HepG2 (cell line): ENCODE measurements around the gene STYX. TPM values are rescaled to one million over a fixed set of nuclear protein-coding genes. Genes with fewer than 3 reads are reported as not detected.

Experiments
- CBX2 ChIP-seq, 2 experiments: fragments of 200-600 bp in 1 of 2; sonication (generic); formaldehyde crosslinking in 1 of 2; IDR thresholded peaks; 2 replicates each; pipeline versions ENCODE4 v1.7.0 to v1.8.1; 2018 to 2022; ENCODE audit warnings: low read depth in 2 of 2, low read length in 1 of 2, mild to moderate bottlenecking in 1 of 2, missing genetic modification reagents in 1 of 2
- DNMT1 ChIP-seq: sonication (generic); formaldehyde crosslinking; IDR thresholded peaks from 2 replicates; pipeline ENCODE4 v1.5.1; 2020; ENCODE audit warnings: mild to moderate bottlenecking, missing genetic modification reagents
- KAT7 ChIP-seq: IDR thresholded peaks from 2 replicates; pipeline ENCODE4 v1.6.1; 2018; ENCODE audit warnings: borderline replicate concordance, missing compliant biosample characterization
- KDM6A ChIP-seq: IDR thresholded peaks from 2 replicates; pipeline ENCODE4 v1.6.1; 2016; ENCODE audit warnings: low read depth
- LCORL ChIP-seq, 2 experiments: fragments of 450-650 bp in 1 of 2; sonication (generic) in 1 of 2; formaldehyde crosslinking in 1 of 2; IDR thresholded peaks; 2 replicates each; pipeline versions ENCODE4 v1.5.0 to v1.6.1; 2017 to 2020; ENCODE audit warnings: antibody characterized with exemption in 1 of 2, missing genetic modification reagents in 1 of 2
- MAFG ChIP-seq: sonication (generic); formaldehyde crosslinking; IDR thresholded peaks from 2 replicates; pipeline ENCODE4 v1.5.1; 2020; ENCODE audit warnings: mild to moderate bottlenecking, missing genetic modification reagents
- MED1 ChIP-seq: sonication (generic); formaldehyde crosslinking; IDR thresholded peaks from 2 replicates; pipeline ENCODE4 v1.4.0; 2020; ENCODE audit warnings: missing genetic modification reagents
- MIER3 ChIP-seq: IDR thresholded peaks from 2 replicates; pipeline ENCODE4 v1.6.1; 2016; ENCODE audit warnings: missing compliant biosample characterization, borderline replicate concordance
- NFKBIZ ChIP-seq: IDR thresholded peaks from 2 replicates; pipeline ENCODE4 v1.6.1; 2018; ENCODE audit warnings: missing genetic modification reagents, missing compliant biosample characterization
- NR3C1 ChIP-seq: sonication (generic); formaldehyde crosslinking; IDR thresholded peaks from 2 replicates; pipeline ENCODE4 v1.4.0; 2020; ENCODE audit warnings: missing genetic modification reagents
- SP2 ChIP-seq: sonication (generic); formaldehyde crosslinking; IDR thresholded peaks from 2 replicates; pipeline ENCODE4 v1.5.1; 2020; ENCODE audit warnings: mild to moderate bottlenecking, missing genetic modification reagents
- ZFP41 ChIP-seq: sonication (generic); formaldehyde crosslinking; IDR thresholded peaks from 2 replicates; pipeline ENCODE4 v1.4.0; 2020; ENCODE audit warnings: mild to moderate bottlenecking, missing genetic modification reagents, borderline replicate concordance
- ZNF570 ChIP-seq: sonication (generic); formaldehyde crosslinking; IDR thresholded peaks from 2 replicates; pipeline ENCODE4 v1.4.0; 2020; ENCODE audit warnings: mild to moderate bottlenecking, missing genetic modification reagents, borderline replicate concordance
- ZSCAN9 ChIP-seq: IDR thresholded peaks from 2 replicates; pipeline ENCODE4 v1.6.1; 2016; ENCODE audit warnings: borderline replicate concordance
- polyA plus RNA-seq, 8 experiments: library from polyadenylated mRNA; depleted of rRNA in 3 of 8; stranded (reverse) in 7 of 8; unstranded in 1 of 8; fragments of >200 nt; fragmentation: Illumina TruSeq in 4 of 8; extraction: Trizol in 4 of 8; gene quantifications; 2 replicates each; pipeline versions ENCODE4 v1.2.1 to v1.2.3, GENCODE V29; 2011 to 2016; ENCODE audit warnings: low read depth in 4 of 8, missing spikeins in 1 of 8, mixed read lengths in 1 of 8; ENCODE audit not compliant: insufficient read depth in 1 of 8
- total RNA-seq, 5 experiments: library from RNA; depleted of rRNA; stranded (reverse); fragments of >200 nt; fragmentation: Illumina TruSeq; extraction: Trizol; gene quantifications; 2 replicates each; pipeline ENCODE4 v1.2.3, GENCODE V29; 2016; ENCODE audit warnings: low read depth in 1 of 5
- TF ChIP-seq, protein P1 (sequence below): sonication (generic); formaldehyde crosslinking; IDR thresholded peaks from 2 replicates; pipeline ENCODE4 v1.5.1; 2020; ENCODE audit warnings: mild to moderate bottlenecking, missing genetic modification reagents, borderline replicate concordance
- TF ChIP-seq, protein P2 (sequence below): sonication (generic); formaldehyde crosslinking; IDR thresholded peaks from 2 replicates; pipeline ENCODE4 v1.9.0; 2021; ENCODE audit warnings: missing genetic modification reagents, borderline replicate concordance
- TF ChIP-seq, protein P3 (sequence below): sonication (generic); formaldehyde crosslinking; IDR thresholded peaks from 2 replicates; pipeline ENCODE4 v1.8.1; 2023; ENCODE audit warnings: mild to moderate bottlenecking, missing genetic modification reagents
- TF ChIP-seq, protein P4 (sequence below): sonication (generic); formaldehyde crosslinking; IDR thresholded peaks from 2 replicates; pipeline ENCODE4 v1.5.0; 2020; ENCODE audit warnings: mild to moderate bottlenecking, missing genetic modification reagents

The STYX gene
- total and polyA plus RNA-seq, 2 of the 13 experiments (the other 11 are each of a cell fraction or from before 2014, with no cell fraction given) = 6.6 to 10.9 TPM

DNA sequence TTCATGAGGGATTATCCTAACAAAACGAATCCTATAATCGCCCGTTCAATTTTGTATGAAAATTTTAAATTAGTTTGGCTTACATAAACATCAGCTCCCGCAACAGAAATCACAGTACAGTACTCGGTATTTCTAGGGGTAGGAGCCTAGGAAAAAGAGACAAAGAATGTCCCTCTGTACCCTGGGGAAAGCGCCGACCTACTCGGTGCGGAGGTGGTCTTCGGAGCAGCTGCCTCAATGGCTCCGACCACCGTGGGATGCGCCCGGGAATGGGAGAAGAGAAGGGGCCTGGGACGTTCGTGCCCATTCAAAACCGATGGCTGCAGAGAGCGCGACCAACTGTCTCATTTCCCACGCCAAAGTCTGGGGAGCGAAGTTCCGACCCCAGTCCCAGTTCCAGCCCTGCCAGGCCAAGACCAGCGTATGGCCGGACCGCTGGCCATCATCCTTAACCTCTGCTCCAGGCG, 60.8 kb downstream of the STYX start (continued):
- no peak for TF ChIP-seq CBX2 (IDR thresholded peaks at IDR 0.05; ENCODE audit: low read depth, low read length)
- TF ChIP-seq CBX2 (CRISPR knock-in tag; IDR thresholded peaks at IDR 0.05; ENCODE audit: low read depth) = no peak
- no peak for TF ChIP-seq ZNF570 (CRISPR knock-in tag)
- TF ChIP-seq, protein P1, sequence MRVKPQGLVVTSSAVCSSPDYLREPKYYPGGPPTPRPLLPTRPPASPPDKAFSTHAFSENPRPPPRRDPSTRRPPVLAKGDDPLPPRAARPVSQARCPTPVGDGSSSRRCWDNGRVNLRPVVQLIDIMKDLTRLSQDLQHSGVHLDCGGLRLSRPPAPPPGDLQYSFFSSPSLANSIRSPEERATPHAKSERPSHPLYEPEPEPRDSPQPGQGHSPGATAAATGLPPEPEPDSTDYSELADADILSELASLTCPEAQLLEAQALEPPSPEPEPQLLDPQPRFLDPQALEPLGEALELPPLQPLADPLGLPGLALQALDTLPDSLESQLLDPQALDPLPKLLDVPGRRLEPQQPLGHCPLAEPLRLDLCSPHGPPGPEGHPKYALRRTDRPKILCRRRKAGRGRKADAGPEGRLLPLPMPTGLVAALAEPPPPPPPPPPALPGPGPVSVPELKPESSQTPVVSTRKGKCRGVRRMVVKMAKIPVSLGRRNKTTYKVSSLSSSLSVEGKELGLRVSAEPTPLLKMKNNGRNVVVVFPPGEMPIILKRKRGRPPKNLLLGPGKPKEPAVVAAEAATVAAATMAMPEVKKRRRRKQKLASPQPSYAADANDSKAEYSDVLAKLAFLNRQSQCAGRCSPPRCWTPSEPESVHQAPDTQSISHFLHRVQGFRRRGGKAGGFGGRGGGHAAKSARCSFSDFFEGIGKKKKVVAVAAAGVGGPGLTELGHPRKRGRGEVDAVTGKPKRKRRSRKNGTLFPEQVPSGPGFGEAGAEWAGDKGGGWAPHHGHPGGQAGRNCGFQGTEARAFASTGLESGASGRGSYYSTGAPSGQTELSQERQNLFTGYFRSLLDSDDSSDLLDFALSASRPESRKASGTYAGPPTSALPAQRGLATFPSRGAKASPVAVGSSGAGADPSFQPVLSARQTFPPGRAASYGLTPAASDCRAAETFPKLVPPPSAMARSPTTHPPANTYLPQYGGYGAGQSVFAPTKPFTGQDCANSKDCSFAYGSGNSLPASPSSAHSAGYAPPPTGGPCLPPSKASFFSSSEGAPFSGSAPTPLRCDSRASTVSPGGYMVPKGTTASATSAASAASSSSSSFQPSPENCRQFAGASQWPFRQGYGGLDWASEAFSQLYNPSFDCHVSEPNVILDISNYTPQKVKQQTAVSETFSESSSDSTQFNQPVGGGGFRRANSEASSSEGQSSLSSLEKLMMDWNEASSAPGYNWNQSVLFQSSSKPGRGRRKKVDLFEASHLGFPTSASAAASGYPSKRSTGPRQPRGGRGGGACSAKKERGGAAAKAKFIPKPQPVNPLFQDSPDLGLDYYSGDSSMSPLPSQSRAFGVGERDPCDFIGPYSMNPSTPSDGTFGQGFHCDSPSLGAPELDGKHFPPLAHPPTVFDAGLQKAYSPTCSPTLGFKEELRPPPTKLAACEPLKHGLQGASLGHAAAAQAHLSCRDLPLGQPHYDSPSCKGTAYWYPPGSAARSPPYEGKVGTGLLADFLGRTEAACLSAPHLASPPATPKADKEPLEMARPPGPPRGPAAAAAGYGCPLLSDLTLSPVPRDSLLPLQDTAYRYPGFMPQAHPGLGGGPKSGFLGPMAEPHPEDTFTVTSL (CRISPR knock-in tag) = no peak
- TF ChIP-seq MAFG (CRISPR knock-in tag) = no peak
- TF ChIP-seq ZSCAN9 = no peak
- TF ChIP-seq, protein P2, sequence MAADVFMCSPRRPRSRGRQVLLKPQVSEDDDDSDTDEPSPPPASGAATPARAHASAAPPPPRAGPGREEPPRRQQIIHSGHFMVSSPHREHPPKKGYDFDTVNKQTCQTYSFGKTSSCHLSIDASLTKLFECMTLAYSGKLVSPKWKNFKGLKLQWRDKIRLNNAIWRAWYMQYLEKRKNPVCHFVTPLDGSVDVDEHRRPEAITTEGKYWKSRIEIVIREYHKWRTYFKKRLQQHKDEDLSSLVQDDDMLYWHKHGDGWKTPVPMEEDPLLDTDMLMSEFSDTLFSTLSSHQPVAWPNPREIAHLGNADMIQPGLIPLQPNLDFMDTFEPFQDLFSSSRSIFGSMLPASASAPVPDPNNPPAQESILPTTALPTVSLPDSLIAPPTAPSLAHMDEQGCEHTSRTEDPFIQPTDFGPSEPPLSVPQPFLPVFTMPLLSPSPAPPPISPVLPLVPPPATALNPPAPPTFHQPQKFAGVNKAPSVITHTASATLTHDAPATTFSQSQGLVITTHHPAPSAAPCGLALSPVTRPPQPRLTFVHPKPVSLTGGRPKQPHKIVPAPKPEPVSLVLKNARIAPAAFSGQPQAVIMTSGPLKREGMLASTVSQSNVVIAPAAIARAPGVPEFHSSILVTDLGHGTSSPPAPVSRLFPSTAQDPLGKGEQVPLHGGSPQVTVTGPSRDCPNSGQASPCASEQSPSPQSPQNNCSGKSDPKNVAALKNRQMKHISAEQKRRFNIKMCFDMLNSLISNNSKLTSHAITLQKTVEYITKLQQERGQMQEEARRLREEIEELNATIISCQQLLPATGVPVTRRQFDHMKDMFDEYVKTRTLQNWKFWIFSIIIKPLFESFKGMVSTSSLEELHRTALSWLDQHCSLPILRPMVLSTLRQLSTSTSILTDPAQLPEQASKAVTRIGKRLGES (CRISPR knock-in tag) = no peak
- TF ChIP-seq MIER3 = no peak
- no peak for TF ChIP-seq LCORL (IDR thresholded peaks at IDR 0.05)
- TF ChIP-seq LCORL (CRISPR knock-in tag; IDR thresholded peaks at IDR 0.05) = no peak
- no peak for TF ChIP-seq NR3C1 (CRISPR knock-in tag)
- TF ChIP-seq, protein P3, sequence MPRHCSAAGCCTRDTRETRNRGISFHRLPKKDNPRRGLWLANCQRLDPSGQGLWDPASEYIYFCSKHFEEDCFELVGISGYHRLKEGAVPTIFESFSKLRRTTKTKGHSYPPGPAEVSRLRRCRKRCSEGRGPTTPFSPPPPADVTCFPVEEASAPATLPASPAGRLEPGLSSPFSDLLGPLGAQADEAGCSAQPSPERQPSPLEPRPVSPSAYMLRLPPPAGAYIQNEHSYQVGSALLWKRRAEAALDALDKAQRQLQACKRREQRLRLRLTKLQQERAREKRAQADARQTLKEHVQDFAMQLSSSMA (CRISPR knock-in tag) = no peak
- TF ChIP-seq MED1 = no peak; the same call in 1 of the 2 replicates
- TF ChIP-seq NFKBIZ (CRISPR knock-in tag) = no peak
- TF ChIP-seq, protein P4, sequence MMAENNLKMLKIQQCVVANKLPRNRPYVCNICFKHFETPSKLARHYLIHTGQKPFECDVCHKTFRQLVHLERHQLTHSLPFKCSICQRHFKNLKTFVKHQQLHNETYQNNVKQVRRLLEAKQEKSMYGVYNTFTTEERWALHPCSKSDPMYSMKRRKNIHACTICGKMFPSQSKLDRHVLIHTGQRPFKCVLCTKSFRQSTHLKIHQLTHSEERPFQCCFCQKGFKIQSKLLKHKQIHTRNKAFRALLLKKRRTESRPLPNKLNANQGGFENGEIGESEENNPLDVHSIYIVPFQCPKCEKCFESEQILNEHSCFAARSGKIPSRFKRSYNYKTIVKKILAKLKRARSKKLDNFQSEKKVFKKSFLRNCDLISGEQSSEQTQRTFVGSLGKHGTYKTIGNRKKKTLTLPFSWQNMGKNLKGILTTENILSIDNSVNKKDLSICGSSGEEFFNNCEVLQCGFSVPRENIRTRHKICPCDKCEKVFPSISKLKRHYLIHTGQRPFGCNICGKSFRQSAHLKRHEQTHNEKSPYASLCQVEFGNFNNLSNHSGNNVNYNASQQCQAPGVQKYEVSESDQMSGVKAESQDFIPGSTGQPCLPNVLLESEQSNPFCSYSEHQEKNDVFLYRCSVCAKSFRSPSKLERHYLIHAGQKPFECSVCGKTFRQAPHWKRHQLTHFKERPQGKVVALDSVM (CRISPR knock-in tag) = no peak
- no peak for TF ChIP-seq DNMT1 (CRISPR knock-in tag)
- no peak for TF ChIP-seq KAT7 (CRISPR knock-in tag)
- no peak for TF ChIP-seq KDM6A
- no peak for TF ChIP-seq ZFP41
- 0 out of 2 replicates have a peak, but pooled peaks have one; percentile 8 for TF ChIP-seq SP2
